Breast epithelium (tissue), 4 donors: ENCODE results near the gene IGF1R. TPM values are rescaled to one million over a fixed set of nuclear protein-coding genes. Genes with fewer than 3 reads are reported as not detected.

Experiments
- DNase-seq, 2 donors: peaks; one replicate each; pipeline ENCODE4 v3.0.0-alpha.2; 2019; ENCODE audit warnings: low spot score in 2 of 2
- H3K27ac ChIP-seq, 2 donors: fragments of 200-600 bp; sonication (generic) in 1 of 2; one replicate each; pipeline ENCODE4 v1.5.1; 2016 to 2019; ENCODE audit warnings: mild to moderate bottlenecking in 1 of 2
- H3K27me3 ChIP-seq, 2 donors: fragments of 200-600 bp; sonication (generic) in 1 of 2; one replicate each; pipeline versions ENCODE4 v1.5.1 to v1.6.0; 2017 to 2019; ENCODE audit warnings: control low read depth in 1 of 2, mild to moderate bottlenecking in 1 of 2
- H3K36me3 ChIP-seq: fragments of 200-600 bp; one replicate; pipeline ENCODE4 v1.5.1; 2019
- H3K4me1 ChIP-seq, 2 donors: fragments of 200-600 bp; sonication (generic); one replicate each; pipeline ENCODE4 v1.5.1; 2016 to 2019; ENCODE audit warnings: control low read depth in 1 of 2
- H3K4me3 ChIP-seq, 3 donors: fragments of 200-600 bp; sonication (generic); 1 replicate in 2 of 3; 2 replicates in 1 of 3; pipeline ENCODE4 v1.5.1; 2016 to 2019; ENCODE audit warnings: mild to moderate bottlenecking in 3 of 3, moderate library complexity in 2 of 3
- H3K9me3 ChIP-seq, 2 donors: fragments of 200-600 bp; sonication (generic) in 1 of 2; one replicate each; pipeline ENCODE4 v1.5.1; 2016 to 2019; ENCODE audit warnings: control low read depth in 1 of 2
- CTCF ChIP-seq, 3 donors: fragments of 450-650 bp; IDR thresholded peaks; one replicate each; pipeline ENCODE4 v1.5.1; 2016 to 2017; ENCODE audit warnings: antibody characterized with exemption in 3 of 3, mild to moderate bottlenecking in 3 of 3, moderate library complexity in 3 of 3
- POLR2A ChIP-seq: fragments of 450-650 bp; IDR thresholded peaks from one replicate; pipeline ENCODE4 v1.6.1; 2016; ENCODE audit warnings: antibody characterized with exemption, mild to moderate bottlenecking, moderate library complexity
- POLR2AphosphoS5 ChIP-seq, 3 donors: sonication (generic); formaldehyde crosslinking; IDR thresholded peaks; one replicate each; pipeline ENCODE4 v1.6.1; 2017; ENCODE audit warnings: antibody characterized with exemption in 3 of 3
- intact Hi-C: fragments of 100-400 bp; cut with DNase I; formaldehyde crosslinking; loops from one replicate; pipeline ENCODE4 v1.15.1; 2023; ENCODE audit warnings: low total_unique reads
- total RNA-seq, 3 donors: library from RNA; depleted of rRNA; stranded (reverse); fragments of >200 nt; gene quantifications; one replicate each; pipeline ENCODE4 v1.1.0, GENCODE V29; 2016

The IGF1R gene
- total RNA-seq, 3 donors from 2014 or later: 61.8 to 146 (median 103) TPM

- Histone ChIP-seq H3K27me3 (no peaks in the 10 kb centered on the region), H3K4me3 (no peak overlapping the region), H3K4me1 (no peaks in the 10 kb centered on the region), H3K9me3 (no peaks in the 10 kb centered on the region), H3K36me3 (peaks cover 4% of the 10 kb centered on the region), H3K27ac (no peak overlapping the region)
- DNase-seq: no peak
- no peak for TF ChIP-seq CTCF (IDR thresholded peaks at IDR 0.05)
- TF ChIP-seq POLR2AphosphoS5 (IDR thresholded peaks at IDR 0.05): no peak
- TF ChIP-seq POLR2A: no peak
- intact Hi-C loops: no loop called here
Observed at GRCh38 chr15:98893401-98893800, 245.1 kb downstream of the IGF1R start.

GRCh38 chr15:98894312-98894711 lies 246.0 kb downstream of the IGF1R start:
- DNase-seq: no peak
- no peak overlapping the region for H3K4me3 ChIP-seq
- H3K27me3 ChIP-seq: no peaks in the 10 kb centered on the region
- H3K27ac ChIP-seq: no peak overlapping the region
- H3K36me3 ChIP-seq: peaks cover 4% of the 10 kb centered on the region
- intact Hi-C loops: no loop called here
- TF ChIP-seq POLR2A: no peak
- TF ChIP-seq CTCF (IDR thresholded peaks at IDR 0.05): no peak
- no peak for TF ChIP-seq POLR2AphosphoS5 (IDR thresholded peaks at IDR 0.05)
- no peaks in the 10 kb centered on the region for H3K9me3 ChIP-seq
- H3K4me1 ChIP-seq: no peaks in the 10 kb centered on the region

GRCh38 chr15:98896002-98896721 lies 247.8 kb downstream of the IGF1R start:
- intact Hi-C loops: no loop called here
- no peak for TF ChIP-seq POLR2A
- TF ChIP-seq CTCF (IDR thresholded peaks at IDR 0.05): no peak
- no peak for TF ChIP-seq POLR2AphosphoS5 (IDR thresholded peaks at IDR 0.05)
- Histone ChIP-seq H3K27ac (peak overlapping the region; percentile 51 to 53), H3K9me3 (no peaks in the 10 kb centered on the region), H3K4me1 (no peaks in the 10 kb centered on the region), H3K36me3 (peaks cover 4% of the 10 kb centered on the region), H3K27me3 (no peaks in the 10 kb centered on the region), H3K4me3 (no peak overlapping the region)
- no peak for DNase-seq

- H3K27ac ChIP-seq: peak overlapping the region; percentile 51 to 54
- no peak overlapping the region for H3K4me3 ChIP-seq
- H3K27me3 ChIP-seq: no peaks in the 10 kb centered on the region
- H3K36me3 ChIP-seq: peaks cover 4% of the 10 kb centered on the region
- H3K9me3 ChIP-seq: no peaks in the 10 kb centered on the region
- TF ChIP-seq CTCF (IDR thresholded peaks at IDR 0.05) (no peak), POLR2A (no peak), POLR2AphosphoS5 (IDR thresholded peaks at IDR 0.05) (peak in 2 of 3 donors; percentile 34 to 43)
- intact Hi-C loops: no loop called here
- H3K4me1 ChIP-seq: peaks cover 0 to 3% of the 10 kb centered on the region in 2 donors
- no peak for DNase-seq
Observed at GRCh38 chr15:98896802-98897732, 248.7 kb downstream of the IGF1R start.

GRCh38 chr15:98898122-98898521 lies 249.8 kb downstream of the IGF1R start:
- Histone ChIP-seq H3K9me3 (no peaks in the 10 kb centered on the region), H3K36me3 (peaks cover 4% of the 10 kb centered on the region), H3K27ac (no peak overlapping the region), H3K27me3 (no peaks in the 10 kb centered on the region), H3K4me1 (peaks cover 0 to 3% of the 10 kb centered on the region in 2 donors), H3K4me3 (no peak overlapping the region)
- TF ChIP-seq POLR2A (no peak), POLR2AphosphoS5 (IDR thresholded peaks at IDR 0.05) (no peak), CTCF (IDR thresholded peaks at IDR 0.05) (no peak)
- no peak for DNase-seq
- intact Hi-C loops: no loop called here
